Measurements from ENCODE around the gene DOCK9.
"Not testable (repeated sequence)": the region's sequence is repeated elsewhere in the genome, so short reads cannot be mapped to it uniquely, and the experiment has no call there.

Gene DOCK9

DNA sequence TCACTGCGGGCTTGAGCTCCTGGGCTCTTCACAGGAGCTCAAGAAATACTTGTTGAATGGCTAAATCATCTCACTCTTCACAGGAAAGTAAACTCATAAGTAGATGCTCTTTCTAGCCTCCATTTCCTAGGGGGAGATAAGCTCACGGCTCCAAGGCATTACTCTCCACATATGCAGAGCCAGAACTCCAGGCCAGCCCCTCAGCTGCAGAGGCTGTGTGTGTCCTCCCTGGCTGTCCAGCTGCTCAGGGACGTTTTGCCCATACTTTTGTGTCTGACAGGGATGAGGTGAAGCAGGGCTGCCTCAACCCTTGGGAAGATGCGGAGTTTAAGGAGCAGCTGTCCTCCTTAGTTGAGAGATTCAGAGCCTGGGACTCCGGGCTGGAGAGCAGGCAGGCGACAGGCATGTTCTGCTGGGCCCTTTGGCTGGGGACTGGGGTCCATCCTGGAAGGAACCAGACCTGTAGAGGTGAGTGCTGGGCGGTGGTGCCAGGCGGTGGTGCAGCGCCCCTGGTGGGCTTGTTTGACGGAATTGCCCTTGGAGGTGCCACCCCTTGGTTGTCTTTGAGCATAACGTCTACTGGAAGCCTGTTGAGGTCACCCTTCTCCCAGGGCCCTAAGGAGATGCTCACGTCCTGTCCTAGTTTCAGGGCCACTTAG, 204.9 kb downstream of the DOCK9 start:
- DNase-seq (ENCODE audit: low spot score) = no peak

- DNase-seq (ENCODE audit: low spot score) = no peak
These were observed 205.8 kb downstream of the DOCK9 start for GRCh38 chr13:98771838-98772611.

- no peak for DNase-seq (ENCODE audit: low spot score)
These were observed 208.1 kb downstream of the DOCK9 start for GRCh38 chr13:98769736-98770135.

DNA sequence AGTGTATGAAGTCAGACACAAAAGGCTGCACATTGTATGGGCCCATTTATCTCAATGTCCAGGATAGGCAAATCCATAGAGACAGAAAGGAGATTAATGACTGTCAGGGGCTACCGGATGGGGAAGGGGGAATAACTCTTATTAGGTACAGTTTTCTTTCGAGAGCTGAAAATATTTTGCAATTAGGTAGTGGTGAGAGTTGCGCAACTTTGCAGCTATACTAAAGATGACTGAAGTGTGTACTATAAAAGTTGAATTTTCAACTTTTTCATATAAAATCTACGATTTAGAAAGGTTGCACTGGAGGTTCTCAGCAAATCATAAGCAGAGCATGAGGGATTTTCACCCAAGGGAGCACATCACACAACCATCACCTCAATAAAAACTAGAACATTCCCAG, 209.3 kb downstream of the DOCK9 start:
- DNase-seq (ENCODE audit: low spot score) = no peak

DNA sequence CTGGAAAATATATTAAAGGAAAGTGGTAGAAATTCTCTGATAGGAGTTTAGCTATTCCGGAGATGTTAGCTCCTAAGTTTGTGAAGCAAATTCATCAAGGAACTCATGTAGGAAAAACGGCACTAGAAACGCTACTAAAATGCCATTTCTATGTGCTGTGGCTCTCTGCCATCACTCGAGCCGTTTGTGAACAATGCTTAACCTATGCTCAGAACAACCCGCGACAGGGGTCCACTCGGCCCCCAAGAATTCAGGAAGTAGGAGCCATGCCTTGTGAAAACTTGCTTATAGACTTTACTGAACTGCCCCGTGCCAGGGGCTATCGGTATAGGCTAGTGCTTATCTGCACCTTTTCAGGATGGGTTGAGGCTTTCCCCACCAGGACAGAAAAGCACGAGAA, 211.2 kb downstream of the DOCK9 start:
- no peak for DNase-seq (ENCODE audit: low spot score)

DNA sequence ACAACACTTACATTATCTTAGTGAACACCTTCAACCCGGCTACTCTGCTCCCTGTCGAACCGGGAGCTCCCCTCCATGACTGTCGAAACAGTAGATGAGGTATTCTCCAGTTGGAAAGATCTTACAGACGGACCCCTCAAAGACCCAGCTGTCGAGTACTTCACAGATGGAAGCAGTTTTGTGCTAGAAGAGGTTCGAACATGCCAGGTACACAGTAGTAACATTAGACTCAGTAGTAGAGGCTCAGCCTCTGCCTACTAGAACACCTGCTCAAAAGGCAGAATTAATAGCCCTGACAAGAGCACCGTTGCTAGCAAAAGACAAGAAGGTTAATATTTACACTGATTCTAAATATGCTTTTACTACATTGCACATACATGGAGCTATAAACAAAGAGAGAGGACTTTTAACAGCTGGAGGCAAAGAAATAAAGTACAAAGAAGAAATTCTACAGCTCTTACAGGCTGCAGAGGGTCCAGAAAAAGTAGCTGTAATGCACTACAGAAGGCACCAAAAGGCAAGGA, 211.8 kb downstream of the DOCK9 start:
- DNase-seq (ENCODE audit: low spot score) = no peak

DNA sequence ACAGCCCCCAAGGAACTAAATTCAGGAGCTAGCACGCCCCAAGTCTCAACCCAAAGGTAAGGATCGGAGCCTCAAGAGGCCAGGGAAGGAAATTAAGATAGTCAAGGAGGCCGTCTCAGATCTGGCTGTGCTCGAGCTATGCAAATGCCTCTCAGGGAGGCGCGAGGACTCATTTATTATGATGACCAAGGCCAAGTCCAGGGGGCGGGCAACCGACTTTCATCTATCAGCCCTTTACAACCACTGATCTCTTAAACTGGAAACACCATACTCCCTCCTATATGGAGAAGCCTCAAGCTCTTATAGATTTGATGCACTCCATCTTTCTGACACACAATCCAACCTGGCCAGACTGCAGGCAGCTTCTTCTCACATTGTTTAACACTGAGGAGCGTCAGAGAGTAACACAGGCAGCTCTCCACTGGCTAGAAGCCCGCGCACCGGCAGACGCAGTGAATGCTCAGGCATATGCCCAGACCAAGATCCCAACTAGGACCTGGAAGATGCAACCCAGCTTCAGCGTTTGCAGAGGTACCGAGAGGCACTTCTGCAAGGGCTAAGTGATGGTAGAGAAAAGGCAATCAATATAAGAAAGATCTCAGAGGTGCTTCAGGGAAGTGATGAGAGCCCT, 215.8 kb downstream of the DOCK9 start:
- no peak for DNase-seq (ENCODE audit: low spot score)

DNA sequence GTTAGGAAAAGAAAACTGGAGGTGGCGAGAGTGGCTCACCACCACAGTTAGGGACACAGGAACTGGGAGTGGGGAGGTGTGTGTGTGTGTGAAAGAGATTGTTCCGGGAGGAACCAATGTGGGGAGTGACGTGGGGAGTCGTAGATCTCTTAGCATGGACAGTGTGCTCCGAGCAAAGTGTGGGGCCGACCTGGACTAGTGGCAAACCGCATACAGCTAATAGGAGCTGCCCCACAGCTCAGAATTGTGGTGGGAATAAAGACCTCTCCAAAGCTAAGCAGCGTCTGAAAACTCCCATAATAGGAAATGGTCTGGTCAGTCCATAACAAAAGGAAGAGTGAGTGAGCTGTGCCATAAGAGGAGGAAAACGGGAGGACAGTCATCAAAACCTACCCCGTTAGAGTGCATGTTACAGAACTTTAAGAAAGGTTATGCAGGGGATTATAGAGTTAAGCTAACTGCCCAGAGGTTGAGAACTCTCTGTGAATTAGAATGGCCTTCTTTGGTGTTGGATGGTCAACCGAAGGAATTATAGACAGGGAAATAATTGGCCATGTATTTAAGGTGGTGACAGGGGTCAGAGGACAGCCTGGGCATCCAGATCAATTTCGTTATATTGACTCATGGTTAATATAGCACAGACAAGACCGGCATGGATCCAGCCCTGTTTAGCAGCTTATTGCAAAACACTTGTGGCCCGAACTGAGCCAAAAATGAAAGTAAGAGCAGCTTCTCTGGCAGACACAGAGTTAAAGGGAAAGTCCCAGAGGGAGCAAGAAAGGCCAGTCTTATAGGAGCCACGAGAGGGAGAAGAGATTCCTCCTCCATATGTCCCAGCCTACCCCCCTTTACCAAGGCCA, 216.5 kb downstream of the DOCK9 start:
- DNase-seq (ENCODE audit: low spot score) = peak; percentile 66

DNA sequence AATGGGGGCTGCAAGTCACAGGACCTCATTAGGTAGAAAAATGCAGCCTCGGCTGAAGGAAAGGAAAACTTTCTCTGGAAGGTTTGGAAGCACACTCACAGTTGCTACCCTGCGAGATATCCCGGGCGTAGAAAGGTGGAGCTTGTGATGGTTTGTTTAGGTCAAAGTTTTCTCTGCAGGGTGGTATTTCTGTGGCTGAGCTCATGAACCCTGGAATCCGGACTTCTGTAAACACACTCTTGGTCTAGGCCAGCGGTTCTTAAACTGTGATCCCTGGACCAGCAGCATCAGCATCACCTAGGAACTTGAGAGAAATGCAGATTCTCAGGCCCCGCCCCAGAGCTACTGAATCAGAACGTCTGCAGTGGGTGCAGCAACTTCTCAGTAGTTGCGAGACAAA, 222.1 kb downstream of the DOCK9 start:
- DNase-seq (ENCODE audit: low spot score) = no peak

- DNase-seq (ENCODE audit: low spot score) = no peak
These were observed 222.7 kb downstream of the DOCK9 start for GRCh38 chr13:98755116-98755515.

- not testable (repeated sequence) for DNase-seq (ENCODE audit: low spot score)
These were observed 223.4 kb downstream of the DOCK9 start for GRCh38 chr13:98754468-98754867.

DNA sequence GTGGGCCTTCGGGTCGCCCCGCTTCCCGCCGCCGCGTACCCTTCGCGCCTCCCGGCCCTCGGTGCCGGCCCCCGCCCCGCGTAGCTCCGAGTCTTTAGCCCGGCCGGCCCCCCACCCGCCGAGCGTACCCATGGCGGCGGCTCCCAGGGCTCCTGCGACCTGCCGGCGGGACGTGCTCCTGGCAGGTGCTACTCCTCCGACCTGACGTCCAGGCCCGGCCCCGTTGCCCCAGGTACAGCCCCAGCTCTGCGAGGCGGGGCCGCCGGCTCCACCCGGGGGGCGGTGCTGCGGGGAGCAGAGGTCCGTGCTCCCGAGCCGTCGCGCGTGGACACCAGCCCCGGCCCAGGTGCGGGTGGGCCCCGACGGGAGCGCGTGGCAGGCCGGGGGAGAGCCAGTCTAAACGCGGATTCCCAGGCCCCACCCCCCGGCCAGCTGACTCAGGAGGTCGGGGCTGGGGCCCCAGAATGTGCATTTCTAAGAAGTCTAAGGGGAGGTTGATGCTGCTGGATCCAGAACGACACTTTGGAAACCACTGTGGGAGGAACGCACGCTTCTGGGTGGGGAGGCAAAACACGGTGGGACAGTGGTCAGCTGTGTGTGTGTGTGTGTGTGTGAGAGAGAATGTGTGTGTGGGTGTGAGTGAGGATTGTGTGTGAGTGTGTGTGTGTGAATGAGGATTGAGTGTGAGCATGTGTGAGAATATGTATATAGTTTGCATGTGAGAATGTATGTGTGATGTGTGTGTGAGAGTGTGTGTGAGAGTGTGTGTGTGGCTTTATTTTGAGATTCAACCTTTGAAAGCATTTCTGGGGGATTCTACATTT, 225.2 kb downstream of the DOCK9 start, which contains the start of gene SLC15A1:
Gene SLC15A1, minus strand, starts transcription at position 206 of the 824 bp plus-strand sequence. Its CDS starts 74 bp downstream, at position 132.
- no peak for DNase-seq (ENCODE audit: low spot score)

DNA sequence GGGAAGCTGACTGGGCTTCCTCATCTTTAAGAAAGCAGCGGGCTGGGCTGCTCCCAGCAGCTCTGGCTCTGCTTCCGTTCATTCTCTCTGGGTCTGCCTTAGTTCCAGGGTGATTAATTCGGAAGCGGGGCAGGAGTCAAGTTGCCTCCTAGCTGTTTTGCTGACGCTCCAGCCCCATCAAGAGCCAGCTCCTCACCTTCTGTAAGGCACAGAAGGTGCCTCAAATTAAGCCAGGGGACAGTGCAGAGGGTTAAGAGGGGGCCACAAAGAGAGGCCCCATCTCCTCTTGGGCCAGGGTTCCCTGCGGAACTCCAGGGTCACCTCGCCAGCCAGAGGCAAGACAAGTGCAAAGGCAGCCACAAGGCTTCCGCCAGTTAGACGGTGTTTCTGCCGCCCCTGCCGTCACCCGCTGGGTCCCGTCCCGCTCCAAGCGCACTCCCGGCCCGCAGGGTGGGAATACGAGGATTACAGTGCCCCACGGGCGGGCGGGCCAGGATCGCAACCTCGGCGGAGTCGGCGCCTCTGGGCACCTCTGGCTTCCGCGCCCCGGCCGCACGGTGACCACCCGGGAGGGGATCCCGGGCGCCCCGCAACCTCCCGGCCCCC, 225.9 kb downstream of the DOCK9 start:
- peak; percentile 64 for DNase-seq (ENCODE audit: low spot score)

GRCh38 chr13:98751367-98751782, 226.5 kb downstream of the DOCK9 start:
- DNase-seq (ENCODE audit: low spot score) = peak; percentile 24

DNA sequence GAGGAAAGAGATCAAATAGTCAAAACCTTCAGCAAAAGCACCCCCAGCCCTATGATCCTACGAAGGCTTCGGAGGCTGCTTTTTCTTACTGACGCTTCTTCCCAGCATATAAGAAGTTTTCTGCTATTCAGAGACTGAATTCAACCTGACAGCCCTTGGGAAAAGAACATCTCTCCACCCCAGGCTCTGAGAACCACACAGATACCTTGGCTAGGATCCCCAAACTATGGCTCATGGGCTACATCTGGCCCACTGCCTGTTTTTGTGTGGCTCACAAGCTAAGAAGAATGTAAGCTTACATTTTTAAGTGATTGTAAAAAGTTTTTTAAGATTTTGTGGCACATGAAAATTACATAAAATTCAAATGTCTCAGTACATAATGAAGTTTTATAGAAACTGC, 228.4 kb downstream of the DOCK9 start:
- DNase-seq (ENCODE audit: low spot score) = peak; percentile 71

GRCh38 chr13:98746968-98747367, 230.9 kb downstream of the DOCK9 start:
- DNase-seq (ENCODE audit: low spot score) = no peak

Data from AG08396 (cell line).